Measurements from ENCODE around the gene PKD1. TPM values are rescaled to one million over a fixed set of nuclear protein-coding genes. Genes with fewer than 3 reads are reported as not detected.

The PKD1 gene
- total RNA-seq, 1 donor from 2014 or later: 70.0 TPM

- H3K36me3 Mint-ChIP-seq (ENCODE audit: low read depth, unreplicated experiment): peaks cover 7% of the 10 kb centered on the region
These were observed 88.8 kb downstream of the PKD1 start for GRCh38 chr16:2046893-2047329.

GRCh38 chr16:2045965-2046892, 89.5 kb downstream of the PKD1 start:
- no peak for TF ChIP-seq CTCF (IDR thresholded peaks at IDR 0.05; ENCODE audit: unreplicated experiment)
- H3K36me3 Mint-ChIP-seq (ENCODE audit: low read depth, unreplicated experiment): peaks cover 5% of the 10 kb centered on the region
- H3K9me3 Mint-ChIP-seq (ENCODE audit: unreplicated experiment): no peaks in the 10 kb centered on the region
- peaks cover 8% of the 10 kb centered on the region for H3K27me3 Mint-ChIP-seq (ENCODE audit: unreplicated experiment)
- peaks cover 14% of the 10 kb centered on the region for H3K4me1 Mint-ChIP-seq (ENCODE audit: unreplicated experiment)
- peak overlapping the region; percentile 92 for H3K4me3 Mint-ChIP-seq (ENCODE audit: unreplicated experiment)
- DNase-seq (ENCODE audit: low spot score): no peak
- H3K27ac Mint-ChIP-seq (ENCODE audit: unreplicated experiment): no peak overlapping the region

More at GRCh38 chr16:2046893-2047329, 88.8 kb downstream of the PKD1 start:
- TF ChIP-seq CTCF (IDR thresholded peaks at IDR 0.05; ENCODE audit: unreplicated experiment): no peak
- DNase-seq (ENCODE audit: low spot score): no peak
- H3K27ac Mint-ChIP-seq (ENCODE audit: unreplicated experiment): no peak overlapping the region
- H3K4me1 Mint-ChIP-seq (ENCODE audit: unreplicated experiment): peaks cover 14% of the 10 kb centered on the region
- H3K27me3 Mint-ChIP-seq (ENCODE audit: unreplicated experiment): peaks cover 3% of the 10 kb centered on the region
- H3K9me3 Mint-ChIP-seq (ENCODE audit: unreplicated experiment): no peaks in the 10 kb centered on the region
- H3K4me3 Mint-ChIP-seq (ENCODE audit: unreplicated experiment): peak overlapping the region; percentile 92

- no peak for DNase-seq (ENCODE audit: low spot score)
- Mint-ChIP-seq H3K4me1 (ENCODE audit: unreplicated experiment) (peaks cover 14% of the 10 kb centered on the region), H3K27me3 (ENCODE audit: unreplicated experiment) (peaks cover 8% of the 10 kb centered on the region), H3K36me3 (ENCODE audit: low read depth, unreplicated experiment) (peaks cover 3% of the 10 kb centered on the region), H3K9me3 (ENCODE audit: unreplicated experiment) (no peaks in the 10 kb centered on the region), H3K4me3 (ENCODE audit: unreplicated experiment) (no peak overlapping the region), H3K27ac (ENCODE audit: unreplicated experiment) (peak overlapping the region; percentile 57)
- TF ChIP-seq CTCF (IDR thresholded peaks at IDR 0.05; ENCODE audit: unreplicated experiment): no peak
These were observed 91.2 kb downstream of the PKD1 start for GRCh38 chr16:2044541-2044940.

GRCh38 chr16:2043667-2044451, 91.8 kb downstream of the PKD1 start:
- TF ChIP-seq CTCF (IDR thresholded peaks at IDR 0.05; ENCODE audit: unreplicated experiment): no peak
- Mint-ChIP-seq H3K9me3 (ENCODE audit: unreplicated experiment) (no peaks in the 10 kb centered on the region), H3K27ac (ENCODE audit: unreplicated experiment) (no peak overlapping the region), H3K4me3 (ENCODE audit: unreplicated experiment) (no peak overlapping the region), H3K36me3 (ENCODE audit: low read depth, unreplicated experiment) (peaks cover 3% of the 10 kb centered on the region), H3K4me1 (ENCODE audit: unreplicated experiment) (peaks cover 13% of the 10 kb centered on the region), H3K27me3 (ENCODE audit: unreplicated experiment) (peaks cover 8% of the 10 kb centered on the region)
- no peak for DNase-seq (ENCODE audit: low spot score)
